ENCODE data around the gene PCYT1A.

GRCh38 chr3:196321162-196321561, 33.6 kb upstream of the PCYT1A start:
- TF ChIP-seq, protein P1, sequence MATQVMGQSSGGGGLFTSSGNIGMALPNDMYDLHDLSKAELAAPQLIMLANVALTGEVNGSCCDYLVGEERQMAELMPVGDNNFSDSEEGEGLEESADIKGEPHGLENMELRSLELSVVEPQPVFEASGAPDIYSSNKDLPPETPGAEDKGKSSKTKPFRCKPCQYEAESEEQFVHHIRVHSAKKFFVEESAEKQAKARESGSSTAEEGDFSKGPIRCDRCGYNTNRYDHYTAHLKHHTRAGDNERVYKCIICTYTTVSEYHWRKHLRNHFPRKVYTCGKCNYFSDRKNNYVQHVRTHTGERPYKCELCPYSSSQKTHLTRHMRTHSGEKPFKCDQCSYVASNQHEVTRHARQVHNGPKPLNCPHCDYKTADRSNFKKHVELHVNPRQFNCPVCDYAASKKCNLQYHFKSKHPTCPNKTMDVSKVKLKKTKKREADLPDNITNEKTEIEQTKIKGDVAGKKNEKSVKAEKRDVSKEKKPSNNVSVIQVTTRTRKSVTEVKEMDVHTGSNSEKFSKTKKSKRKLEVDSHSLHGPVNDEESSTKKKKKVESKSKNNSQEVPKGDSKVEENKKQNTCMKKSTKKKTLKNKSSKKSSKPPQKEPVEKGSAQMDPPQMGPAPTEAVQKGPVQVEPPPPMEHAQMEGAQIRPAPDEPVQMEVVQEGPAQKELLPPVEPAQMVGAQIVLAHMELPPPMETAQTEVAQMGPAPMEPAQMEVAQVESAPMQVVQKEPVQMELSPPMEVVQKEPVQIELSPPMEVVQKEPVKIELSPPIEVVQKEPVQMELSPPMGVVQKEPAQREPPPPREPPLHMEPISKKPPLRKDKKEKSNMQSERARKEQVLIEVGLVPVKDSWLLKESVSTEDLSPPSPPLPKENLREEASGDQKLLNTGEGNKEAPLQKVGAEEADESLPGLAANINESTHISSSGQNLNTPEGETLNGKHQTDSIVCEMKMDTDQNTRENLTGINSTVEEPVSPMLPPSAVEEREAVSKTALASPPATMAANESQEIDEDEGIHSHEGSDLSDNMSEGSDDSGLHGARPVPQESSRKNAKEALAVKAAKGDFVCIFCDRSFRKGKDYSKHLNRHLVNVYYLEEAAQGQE (IDR thresholded peaks at IDR 0.05; ENCODE audit: low read depth, low read length), result no peak
- no peak for TF ChIP-seq USF1 (IDR thresholded peaks at IDR 0.05; ENCODE audit: borderline replicate concordance, extremely low read length, insufficient read depth, low read depth, low read length)
- TF ChIP-seq EZH2 (IDR thresholded peaks at IDR 0.05; ENCODE audit: borderline replicate concordance, control insufficient read depth, low read depth, low read length), result no peak
- no peak for TF ChIP-seq EP300 (IDR thresholded peaks at IDR 0.05; ENCODE audit: borderline replicate concordance in 1 of 2, control insufficient read depth in 1 of 2, low read depth in 2 of 2, low read length in 2 of 2)
- no peak for TF ChIP-seq CHD2 (IDR thresholded peaks at IDR 0.05; ENCODE audit: borderline replicate concordance, low read depth, low read length)
- no peak for TF ChIP-seq POLR2A (IDR thresholded peaks at IDR 0.05; ENCODE audit: low read depth, low read length)

Data from GM12878 (cell line).